DMS53 treated with DMSO at 0.1 percent for 48 hours (cell line): ENCODE data around the gene CPEB4.

ENCODE experiments used
- DNase-seq: peaks from one replicate; lab custom pipeline; 2025; ENCODE audit not compliant: unreplicated experiment; lab: John Stamatoyannopoulos, UW

The CPEB4 gene

GRCh38 chr5:173858670-173859407 lies 29.3 kb upstream of the CPEB4 start:
- no peak for DNase-seq

DNA sequence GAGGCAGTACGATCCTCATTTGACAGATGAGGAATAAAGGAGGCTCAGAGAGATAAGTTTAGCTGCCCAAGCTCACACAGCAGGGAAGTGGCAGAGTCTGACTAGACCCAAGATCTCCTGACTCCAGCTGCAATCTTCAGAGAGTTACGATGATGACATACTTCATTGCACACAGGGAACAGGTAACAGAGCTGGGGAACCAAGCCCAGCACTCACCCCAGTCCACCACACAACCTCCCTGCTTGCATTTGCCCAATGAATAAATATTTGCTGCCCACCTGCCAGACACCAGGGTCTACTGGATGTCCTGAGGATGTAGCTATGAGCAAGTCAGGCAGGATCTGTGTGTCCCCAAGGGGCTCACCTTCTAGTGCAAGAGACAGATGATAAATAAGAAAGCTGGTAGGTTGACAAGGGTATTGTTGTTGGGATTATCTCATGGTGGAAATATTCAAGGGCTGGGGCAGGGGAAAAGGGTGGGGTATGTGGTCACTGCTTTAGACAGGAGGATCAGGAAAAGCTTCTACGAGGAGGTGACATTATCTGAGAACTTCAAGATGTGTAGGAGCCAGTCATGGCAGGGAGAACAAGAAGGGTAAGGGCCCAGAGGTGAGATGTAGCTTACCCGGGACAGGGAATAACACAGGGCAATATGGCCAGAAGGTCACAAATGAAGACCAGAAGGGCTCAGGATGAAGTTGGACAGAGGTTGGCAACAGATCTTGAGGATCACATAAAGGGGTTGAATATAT lies 28.6 kb upstream of the CPEB4 start:
- no peak for DNase-seq

GRCh38 chr5:173862047-173862477 lies 26.1 kb upstream of the CPEB4 start:
- no peak for DNase-seq

DNA sequence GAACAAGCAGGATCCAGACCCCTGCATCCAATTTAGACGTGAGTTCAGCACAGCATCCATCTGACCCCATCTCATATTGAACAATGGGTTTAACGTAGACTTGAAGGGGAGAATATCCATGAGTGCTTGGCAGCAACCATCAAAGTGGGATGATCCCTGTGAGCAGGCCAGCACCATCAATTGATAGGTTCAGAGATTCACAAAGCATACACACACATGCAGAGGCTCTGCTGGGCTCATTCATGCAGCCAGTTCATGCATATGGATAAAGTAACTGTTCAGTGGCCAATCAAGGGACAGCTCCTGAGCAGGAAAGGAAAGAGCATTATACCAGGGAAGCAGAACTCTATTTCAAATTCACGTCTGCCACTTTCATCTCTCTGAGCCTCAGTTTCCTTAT lies 24.8 kb upstream of the CPEB4 start:
- DNase-seq = no peak

DNA sequence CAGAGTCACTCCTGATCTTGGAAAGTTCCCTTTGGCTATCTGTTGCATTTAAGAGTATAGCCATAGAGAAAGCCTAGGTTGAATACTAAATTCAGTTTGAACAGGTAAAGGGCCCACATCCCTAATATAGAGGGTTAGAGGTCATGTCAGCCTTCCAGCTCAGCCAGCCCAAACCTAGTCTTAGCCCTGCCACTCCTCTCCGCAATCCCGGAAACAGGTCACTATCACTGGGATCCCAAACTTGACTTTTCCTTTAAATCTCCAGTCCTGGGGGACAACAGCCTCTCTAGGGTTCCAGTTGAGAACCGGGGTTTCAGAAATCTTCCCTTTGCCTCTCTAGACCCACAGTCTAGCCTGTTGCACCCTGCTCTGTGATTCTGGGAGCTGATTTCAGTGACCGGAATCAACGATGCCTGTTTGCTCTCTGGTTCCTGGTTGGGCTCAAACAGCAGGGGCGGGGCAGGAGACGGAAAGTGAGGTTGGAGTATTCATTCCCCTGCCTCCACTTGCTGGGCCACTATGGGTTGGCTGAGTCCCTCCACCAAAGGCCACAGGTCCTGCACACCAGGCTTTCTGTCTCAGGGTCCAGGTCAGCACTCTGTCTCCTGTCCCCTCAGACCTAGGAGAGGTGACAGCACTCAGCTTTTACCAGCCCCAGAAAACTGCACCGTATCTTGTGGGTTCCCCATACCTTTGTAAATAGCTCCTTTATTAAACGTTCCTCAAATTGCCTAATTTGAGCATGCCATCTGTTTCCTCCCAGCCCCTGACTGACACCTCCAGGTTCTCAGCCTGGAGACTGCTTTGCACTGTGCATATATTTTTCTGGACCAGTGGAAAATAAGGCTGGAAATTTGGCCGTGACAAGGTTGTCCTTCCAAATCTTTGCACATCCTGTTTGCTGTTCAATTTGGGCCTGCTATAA lies 23.8 kb upstream of the CPEB4 start:
- no peak for DNase-seq

- DNase-seq = no peak
Observed at GRCh38 chr5:173866243-173866857, 21.8 kb upstream of the CPEB4 start.

- no peak for DNase-seq
Observed at GRCh38 chr5:173866858-173867679, 21.1 kb upstream of the CPEB4 start.

- no peak for DNase-seq
Observed at GRCh38 chr5:173868096-173868880, 19.9 kb upstream of the CPEB4 start.

DNA sequence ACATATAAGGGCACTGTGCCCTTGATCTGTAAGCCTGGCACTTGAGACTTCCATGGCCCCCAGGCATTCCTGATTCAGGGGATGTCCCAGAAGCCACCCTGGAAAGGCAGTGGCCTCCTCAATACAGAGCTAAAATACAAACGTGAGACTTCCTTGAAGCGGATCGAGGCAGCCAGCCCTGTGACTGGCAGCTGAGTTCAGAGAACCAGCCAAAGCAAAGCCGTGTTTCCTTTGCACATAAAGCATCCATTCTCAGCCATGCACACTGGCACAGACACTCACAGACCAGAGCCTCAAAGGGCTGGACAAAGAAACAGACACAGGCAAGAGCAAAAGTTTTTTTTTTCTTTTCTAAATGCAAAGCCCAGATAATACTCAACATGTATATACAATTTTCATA lies 18.8 kb upstream of the CPEB4 start:
- DNase-seq = no peak

DNA sequence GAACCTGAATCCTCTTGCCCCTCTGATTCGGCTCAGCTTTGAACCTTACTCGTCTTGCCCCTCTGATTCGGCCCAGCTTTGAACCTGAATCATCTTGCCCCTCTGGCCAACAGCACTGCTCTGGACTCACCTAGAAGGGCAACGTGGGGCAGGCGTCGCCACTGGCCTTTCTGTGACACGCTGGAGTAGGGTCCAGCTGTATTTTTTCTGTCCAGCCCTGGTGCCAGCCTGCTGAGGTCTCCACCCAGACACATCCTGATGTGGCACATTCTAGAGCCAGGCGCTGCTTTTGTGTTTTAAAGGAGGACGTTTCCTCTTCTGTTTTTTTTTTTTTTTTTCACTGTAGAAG lies 15.2 kb upstream of the CPEB4 start:
- DNase-seq = no peak

DNA sequence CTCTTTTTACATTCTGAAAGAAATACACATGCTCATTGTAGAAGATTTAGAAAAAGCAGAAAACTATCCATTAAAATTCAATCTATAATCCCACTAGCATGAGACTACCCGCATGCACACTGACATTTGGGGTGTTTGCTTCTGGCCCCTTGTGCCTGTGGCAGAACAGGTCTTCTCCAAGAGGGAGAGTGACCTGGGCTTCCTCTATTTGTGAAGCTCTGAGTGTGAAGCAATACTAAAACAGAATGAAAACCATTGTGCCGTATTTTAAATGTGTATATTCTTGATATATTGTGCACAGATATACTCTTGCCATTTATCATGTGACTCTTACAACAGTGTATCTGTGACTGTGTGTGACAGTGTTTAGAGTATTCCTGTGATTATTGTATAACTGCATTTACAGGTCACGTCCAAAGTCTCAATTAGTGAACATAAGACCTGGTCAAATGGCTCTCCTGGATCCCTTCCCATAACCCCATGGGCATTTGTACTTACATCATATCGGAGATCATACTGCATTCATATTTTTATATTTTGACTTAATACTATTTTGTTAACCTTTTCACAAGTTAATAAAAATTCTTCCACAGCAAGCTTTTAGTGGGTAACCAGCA lies 14.7 kb upstream of the CPEB4 start:
- DNase-seq = no peak

- no peak for DNase-seq
Observed at GRCh38 chr5:173875189-173875588, 13.0 kb upstream of the CPEB4 start.

DNA sequence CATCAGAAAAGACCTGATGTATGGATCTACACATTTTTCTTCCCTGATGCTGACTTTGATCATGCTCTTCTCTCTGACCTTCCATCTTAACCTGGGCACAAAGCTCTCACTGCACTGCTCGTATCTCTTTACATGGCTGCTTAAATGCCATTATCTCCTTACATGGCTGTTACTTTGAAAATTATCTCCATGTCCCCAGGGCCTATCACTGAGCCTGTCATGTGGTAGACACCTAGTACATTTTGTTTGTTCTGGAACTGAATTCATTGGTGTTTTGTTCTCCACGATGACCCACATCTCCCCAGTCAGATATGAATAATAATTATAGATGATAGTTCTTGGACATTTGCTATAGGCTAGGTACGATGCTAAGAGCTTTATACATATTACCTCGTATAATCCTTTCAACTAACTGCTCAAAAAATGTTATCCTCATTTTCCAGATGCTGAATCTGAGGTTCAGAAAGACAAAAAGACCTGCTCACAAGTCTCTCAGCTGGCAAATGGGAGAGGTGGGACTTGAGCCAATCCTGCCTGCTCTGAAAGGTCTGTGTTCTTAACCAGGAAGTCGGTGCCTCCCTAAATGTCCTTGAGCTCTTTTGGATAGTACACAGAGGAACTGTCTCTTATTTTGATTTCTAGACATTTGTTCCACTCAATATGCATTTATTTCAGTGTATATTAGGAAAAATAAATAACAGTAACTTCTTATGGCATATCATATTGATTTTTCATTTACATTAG lies 9.8 kb upstream of the CPEB4 start:
- DNase-seq = no peak

DNA sequence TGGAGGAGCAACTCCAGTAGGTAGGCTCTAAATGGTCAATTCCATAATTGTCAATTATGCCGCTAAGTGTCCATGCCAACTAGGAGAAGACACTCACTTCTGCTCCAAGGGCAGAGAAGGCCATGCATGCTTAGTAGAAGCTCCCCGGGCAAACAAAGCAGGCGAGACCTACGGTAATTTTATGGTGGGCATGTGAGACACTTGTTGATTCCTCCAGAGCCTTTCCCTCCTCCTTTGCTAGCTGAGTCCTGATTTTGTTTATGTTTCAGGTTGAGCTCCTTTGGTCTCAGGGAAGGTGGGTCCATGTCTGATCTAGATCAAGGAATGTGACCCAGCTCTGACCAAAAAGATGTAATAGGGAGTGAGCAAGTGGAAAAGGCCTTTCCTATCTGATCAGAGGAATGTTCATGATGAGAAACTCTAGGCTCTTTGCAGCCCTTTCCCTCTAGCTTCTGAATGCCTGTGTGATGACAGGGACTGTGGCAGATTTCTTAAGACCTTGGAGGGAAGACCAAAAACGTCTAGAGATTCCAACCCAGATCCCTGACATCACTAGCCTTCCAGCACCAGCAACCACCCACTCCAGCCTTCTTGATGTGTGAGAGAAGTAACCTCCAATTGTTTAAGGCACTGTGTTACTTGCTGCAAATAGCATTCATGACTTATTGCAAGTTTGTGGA lies 7.7 kb upstream of the CPEB4 start:
- DNase-seq = no peak

- DNase-seq = no peak
Observed at GRCh38 chr5:173881811-173882575, 6.2 kb upstream of the CPEB4 start.

DNA sequence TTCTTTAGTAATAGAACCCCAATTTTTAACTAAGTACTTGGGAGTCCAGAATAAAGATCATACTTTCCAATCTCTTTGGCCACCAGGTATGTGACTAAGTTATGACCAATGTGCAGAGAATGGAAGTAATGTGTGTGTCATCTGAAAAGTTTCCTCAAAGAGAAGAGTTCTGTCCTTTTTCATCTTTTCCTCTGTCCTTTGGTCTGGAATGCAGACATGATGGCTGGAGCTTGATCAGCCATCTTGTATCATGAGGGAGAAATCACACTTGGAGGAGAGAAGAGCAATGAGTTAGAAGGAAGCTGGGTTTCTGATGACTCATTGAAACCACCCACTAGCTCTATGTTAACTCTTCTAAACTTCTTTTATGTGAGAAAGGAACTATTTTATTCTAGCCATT lies 5.5 kb upstream of the CPEB4 start:
- no peak for DNase-seq

GRCh38 chr5:173883347-173883924 lies 4.7 kb upstream of the CPEB4 start:
- no peak for DNase-seq
